ENCODE results near the gene GHSR.

Gene GHSR

GRCh38 chr3:172471903-172472302, 23.6 kb upstream of the GHSR start:
- WGBS (ENCODE audit: extremely low coverage, insufficient coverage, low lambda C conversion rate) = no CpG with 5 or more reads among the region's 1 CpG
- Histone ChIP-seq H3K9ac (ENCODE audit: low read length) (no peak overlapping the region), H3K27me3 (ENCODE audit: insufficient read depth, low read length, poor library complexity) (no peaks in the 10 kb centered on the region), H4K5ac (ENCODE audit: low read length) (no peak overlapping the region), H3K79me1 (ENCODE audit: low read length) (no peaks in the 10 kb centered on the region), H2BK5ac (ENCODE audit: low read length) (no peak overlapping the region), H3K4ac (ENCODE audit: low read depth, low read length) (no peak overlapping the region), H3K36me3 (ENCODE audit: control insufficient read depth, insufficient read depth, low read length) (no peaks in the 10 kb centered on the region), H3K4me2 (ENCODE audit: low read length) (no peak overlapping the region), H3K56ac (ENCODE audit: low read length) (no peak overlapping the region), H2BK120ac (ENCODE audit: low read depth, low read length) (no peak overlapping the region), H3K4me3 (ENCODE audit: low read length) (no peak overlapping the region), H2AK5ac (ENCODE audit: low read length) (no peak overlapping the region), H2BK15ac (replicated peaks; ENCODE audit: low read depth) (no peak overlapping the region), H3K27ac (ENCODE audit: low read depth, low read length) (no peak overlapping the region), H4K8ac (ENCODE audit: low read depth, low read length) (no peak overlapping the region), H3K23ac (ENCODE audit: low read length) (no peak overlapping the region), H3K18ac (ENCODE audit: low read length) (no peak overlapping the region), H3K79me2 (ENCODE audit: control insufficient read depth, insufficient read depth, low read length) (no peaks in the 10 kb centered on the region), H3K4me1 (ENCODE audit: control insufficient read depth, low read depth, low read length) (no peaks in the 10 kb centered on the region)
- no peak for DNase-seq

- Histone ChIP-seq H3K79me1 (ENCODE audit: low read length) (no peaks in the 10 kb centered on the region), H3K4me3 (ENCODE audit: low read length) (no peak overlapping the region), H3K4ac (ENCODE audit: low read depth, low read length) (no peak overlapping the region), H3K36me3 (ENCODE audit: control insufficient read depth, insufficient read depth, low read length) (no peaks in the 10 kb centered on the region), H2BK120ac (ENCODE audit: low read depth, low read length) (no peak overlapping the region), H2BK15ac (replicated peaks; ENCODE audit: low read depth) (no peak overlapping the region), H3K27ac (ENCODE audit: low read depth, low read length) (no peak overlapping the region), H3K4me1 (ENCODE audit: control insufficient read depth, low read depth, low read length) (no peaks in the 10 kb centered on the region), H3K18ac (ENCODE audit: low read length) (no peak overlapping the region), H2AK5ac (ENCODE audit: low read length) (no peak overlapping the region), H3K23ac (ENCODE audit: low read length) (no peak overlapping the region), H3K56ac (ENCODE audit: low read length) (no peak overlapping the region), H4K5ac (ENCODE audit: low read length) (no peak overlapping the region), H3K27me3 (ENCODE audit: insufficient read depth, low read length, poor library complexity) (no peaks in the 10 kb centered on the region), H3K9ac (ENCODE audit: low read length) (no peak overlapping the region), H4K8ac (ENCODE audit: low read depth, low read length) (no peak overlapping the region), H3K79me2 (ENCODE audit: control insufficient read depth, insufficient read depth, low read length) (no peaks in the 10 kb centered on the region), H3K4me2 (ENCODE audit: low read length) (no peak overlapping the region), H2BK5ac (ENCODE audit: low read length) (no peak overlapping the region)
- DNase-seq = no peak
- WGBS (ENCODE audit: extremely low coverage, insufficient coverage, low lambda C conversion rate) = no CpG with 5 or more reads among the region's 1 CpG
Measured at GRCh38 chr3:172470588-172470987, 22.3 kb upstream of the GHSR start.

GRCh38 chr3:172467170-172467824, 19.0 kb upstream of the GHSR start:
- no peaks in the 10 kb centered on the region for H3K4me1 ChIP-seq (ENCODE audit: control insufficient read depth, low read depth, low read length)
- H3K27me3 ChIP-seq (ENCODE audit: insufficient read depth, low read length, poor library complexity) = no peaks in the 10 kb centered on the region
- no peak overlapping the region for H3K23ac ChIP-seq (ENCODE audit: low read length)
- no peaks in the 10 kb centered on the region for H3K79me1 ChIP-seq (ENCODE audit: low read length)
- H2BK120ac ChIP-seq (ENCODE audit: low read depth, low read length) = no peak overlapping the region
- no peak overlapping the region for H3K4me3 ChIP-seq (ENCODE audit: low read length)
- no peak overlapping the region for H3K9ac ChIP-seq (ENCODE audit: low read length)
- H3K4me2 ChIP-seq (ENCODE audit: low read length) = no peak overlapping the region
- no peak overlapping the region for H3K4ac ChIP-seq (ENCODE audit: low read depth, low read length)
- H3K56ac ChIP-seq (ENCODE audit: low read length) = no peak overlapping the region
- H2BK15ac ChIP-seq (replicated peaks; ENCODE audit: low read depth) = no peak overlapping the region
- no peak overlapping the region for H4K8ac ChIP-seq (ENCODE audit: low read depth, low read length)
- no peak overlapping the region for H2BK5ac ChIP-seq (ENCODE audit: low read length)
- H3K36me3 ChIP-seq (ENCODE audit: control insufficient read depth, insufficient read depth, low read length) = no peaks in the 10 kb centered on the region
- no CpG with 5 or more reads among the region's 2 CpGs for WGBS (ENCODE audit: extremely low coverage, insufficient coverage, low lambda C conversion rate)
- peak; percentile 22 for DNase-seq
- H3K79me2 ChIP-seq (ENCODE audit: control insufficient read depth, insufficient read depth, low read length) = no peaks in the 10 kb centered on the region
- no peak overlapping the region for H3K27ac ChIP-seq (ENCODE audit: low read depth, low read length)
- H2AK5ac ChIP-seq (ENCODE audit: low read length) = no peak overlapping the region
- H3K18ac ChIP-seq (ENCODE audit: low read length) = no peak overlapping the region
- no peak overlapping the region for H4K5ac ChIP-seq (ENCODE audit: low read length)

GRCh38 chr3:172466553-172467130, 18.4 kb upstream of the GHSR start:
- no CpG with 5 or more reads among the region's 4 CpGs for WGBS (ENCODE audit: extremely low coverage, insufficient coverage, low lambda C conversion rate)
- H3K27me3 ChIP-seq (ENCODE audit: insufficient read depth, low read length, poor library complexity) = no peaks in the 10 kb centered on the region

GRCh38 chr3:172465281-172465680, 17.0 kb upstream of the GHSR start:
- Histone ChIP-seq H3K36me3 (ENCODE audit: control insufficient read depth, insufficient read depth, low read length) (no peaks in the 10 kb centered on the region), H2BK5ac (ENCODE audit: low read length) (no peak overlapping the region), H3K4ac (ENCODE audit: low read depth, low read length) (no peak overlapping the region), H2AK5ac (ENCODE audit: low read length) (no peak overlapping the region), H2BK120ac (ENCODE audit: low read depth, low read length) (no peak overlapping the region), H3K18ac (ENCODE audit: low read length) (no peak overlapping the region), H3K4me1 (ENCODE audit: control insufficient read depth, low read depth, low read length) (no peaks in the 10 kb centered on the region), H4K5ac (ENCODE audit: low read length) (no peak overlapping the region), H3K56ac (ENCODE audit: low read length) (no peak overlapping the region), H3K4me2 (ENCODE audit: low read length) (no peak overlapping the region), H3K27me3 (ENCODE audit: insufficient read depth, low read length, poor library complexity) (no peaks in the 10 kb centered on the region), H3K9ac (ENCODE audit: low read length) (no peak overlapping the region), H3K79me2 (ENCODE audit: control insufficient read depth, insufficient read depth, low read length) (no peaks in the 10 kb centered on the region), H3K79me1 (ENCODE audit: low read length) (no peaks in the 10 kb centered on the region), H3K23ac (ENCODE audit: low read length) (no peak overlapping the region), H2BK15ac (replicated peaks; ENCODE audit: low read depth) (no peak overlapping the region), H4K8ac (ENCODE audit: low read depth, low read length) (no peak overlapping the region), H3K4me3 (ENCODE audit: low read length) (no peak overlapping the region), H3K27ac (ENCODE audit: low read depth, low read length) (no peak overlapping the region)
- no peak for DNase-seq

More at GRCh38 chr3:172466553-172467130, 18.4 kb upstream of the GHSR start:
- Histone ChIP-seq H3K23ac (ENCODE audit: low read length) (no peak overlapping the region), H3K27ac (ENCODE audit: low read depth, low read length) (no peak overlapping the region), H3K18ac (ENCODE audit: low read length) (no peak overlapping the region), H2BK15ac (replicated peaks; ENCODE audit: low read depth) (no peak overlapping the region), H3K4me2 (ENCODE audit: low read length) (no peak overlapping the region), H2BK120ac (ENCODE audit: low read depth, low read length) (no peak overlapping the region), H3K56ac (ENCODE audit: low read length) (no peak overlapping the region), H3K36me3 (ENCODE audit: control insufficient read depth, insufficient read depth, low read length) (no peaks in the 10 kb centered on the region), H3K4me3 (ENCODE audit: low read length) (no peak overlapping the region), H4K8ac (ENCODE audit: low read depth, low read length) (no peak overlapping the region), H3K79me1 (ENCODE audit: low read length) (no peaks in the 10 kb centered on the region), H3K4me1 (ENCODE audit: control insufficient read depth, low read depth, low read length) (no peaks in the 10 kb centered on the region), H4K5ac (ENCODE audit: low read length) (no peak overlapping the region), H3K9ac (ENCODE audit: low read length) (no peak overlapping the region), H2AK5ac (ENCODE audit: low read length) (no peak overlapping the region), H3K79me2 (ENCODE audit: control insufficient read depth, insufficient read depth, low read length) (no peaks in the 10 kb centered on the region), H3K4ac (ENCODE audit: low read depth, low read length) (no peak overlapping the region), H2BK5ac (ENCODE audit: low read length) (no peak overlapping the region)
- no peak for DNase-seq

GRCh38 chr3:172464306-172464705, 16.1 kb upstream of the GHSR start:
- Histone ChIP-seq H3K9ac (ENCODE audit: low read length) (no peak overlapping the region), H3K27me3 (ENCODE audit: insufficient read depth, low read length, poor library complexity) (no peaks in the 10 kb centered on the region), H2AK5ac (ENCODE audit: low read length) (no peak overlapping the region), H3K4me1 (ENCODE audit: control insufficient read depth, low read depth, low read length) (no peaks in the 10 kb centered on the region), H4K8ac (ENCODE audit: low read depth, low read length) (no peak overlapping the region), H3K4me3 (ENCODE audit: low read length) (no peak overlapping the region), H2BK120ac (ENCODE audit: low read depth, low read length) (no peak overlapping the region), H3K27ac (ENCODE audit: low read depth, low read length) (no peak overlapping the region), H2BK15ac (replicated peaks; ENCODE audit: low read depth) (no peak overlapping the region), H3K4me2 (ENCODE audit: low read length) (no peak overlapping the region), H3K79me2 (ENCODE audit: control insufficient read depth, insufficient read depth, low read length) (no peaks in the 10 kb centered on the region), H3K56ac (ENCODE audit: low read length) (no peak overlapping the region), H3K36me3 (ENCODE audit: control insufficient read depth, insufficient read depth, low read length) (no peaks in the 10 kb centered on the region), H3K23ac (ENCODE audit: low read length) (no peak overlapping the region), H3K4ac (ENCODE audit: low read depth, low read length) (no peak overlapping the region), H3K18ac (ENCODE audit: low read length) (no peak overlapping the region), H2BK5ac (ENCODE audit: low read length) (no peak overlapping the region), H4K5ac (ENCODE audit: low read length) (no peak overlapping the region), H3K79me1 (ENCODE audit: low read length) (no peaks in the 10 kb centered on the region)
- WGBS (ENCODE audit: extremely low coverage, insufficient coverage, low lambda C conversion rate) = no CpG with 5 or more reads among the region's 6 CpGs
- no peak for DNase-seq

All from mesendoderm (in vitro differentiated cells).